Liver (tissue), 3 donors: ENCODE data around the gene TMEM119.

Source experiments
- CTCF ChIP-seq: fragments of 150-350 bp; IDR thresholded peaks from 2 replicates; pipeline ENCODE4 v1.5.1; 2017; ENCODE audit warnings: improper control_type of control experiment, low read depth, low read length; ENCODE audit not compliant: missing input control
- GABPA ChIP-seq, 2 donors: IDR thresholded peaks in 1 of 2; conservative IDR thresholded peaks in 1 of 2; 2 replicates each; pipeline ENCODE4 v1.6.1; 2016; ENCODE audit warnings: antibody characterized with exemption in 2 of 2, mild to moderate bottlenecking in 1 of 2, moderate library complexity in 1 of 2
- JUND ChIP-seq, 2 donors: IDR thresholded peaks; 2 replicates each; pipeline ENCODE4 v1.6.1; 2016; ENCODE audit warnings: antibody characterized with exemption in 2 of 2
- MAX ChIP-seq: IDR thresholded peaks from 2 replicates; pipeline ENCODE4 v1.6.1; 2016; ENCODE audit warnings: antibody characterized with exemption
- REST ChIP-seq: IDR thresholded peaks from 2 replicates; pipeline ENCODE4 v1.6.1; 2016; ENCODE audit warnings: antibody characterized with exemption, mild to moderate bottlenecking
- SP1 ChIP-seq: IDR thresholded peaks from 2 replicates; pipeline ENCODE4 v1.6.1; 2018; ENCODE audit warnings: antibody characterized with exemption, mild to moderate bottlenecking
- TAF1 ChIP-seq: conservative IDR thresholded peaks from 2 replicates; pipeline ENCODE4 v1.6.1; 2016; ENCODE audit warnings: antibody characterized with exemption, mild to moderate bottlenecking
- ZBTB33 ChIP-seq: IDR thresholded peaks from 2 replicates; pipeline ENCODE4 v1.6.1; 2016; ENCODE audit warnings: antibody characterized with exemption
- donor health status: healthy.
- donor health status: healthy.

DNA sequence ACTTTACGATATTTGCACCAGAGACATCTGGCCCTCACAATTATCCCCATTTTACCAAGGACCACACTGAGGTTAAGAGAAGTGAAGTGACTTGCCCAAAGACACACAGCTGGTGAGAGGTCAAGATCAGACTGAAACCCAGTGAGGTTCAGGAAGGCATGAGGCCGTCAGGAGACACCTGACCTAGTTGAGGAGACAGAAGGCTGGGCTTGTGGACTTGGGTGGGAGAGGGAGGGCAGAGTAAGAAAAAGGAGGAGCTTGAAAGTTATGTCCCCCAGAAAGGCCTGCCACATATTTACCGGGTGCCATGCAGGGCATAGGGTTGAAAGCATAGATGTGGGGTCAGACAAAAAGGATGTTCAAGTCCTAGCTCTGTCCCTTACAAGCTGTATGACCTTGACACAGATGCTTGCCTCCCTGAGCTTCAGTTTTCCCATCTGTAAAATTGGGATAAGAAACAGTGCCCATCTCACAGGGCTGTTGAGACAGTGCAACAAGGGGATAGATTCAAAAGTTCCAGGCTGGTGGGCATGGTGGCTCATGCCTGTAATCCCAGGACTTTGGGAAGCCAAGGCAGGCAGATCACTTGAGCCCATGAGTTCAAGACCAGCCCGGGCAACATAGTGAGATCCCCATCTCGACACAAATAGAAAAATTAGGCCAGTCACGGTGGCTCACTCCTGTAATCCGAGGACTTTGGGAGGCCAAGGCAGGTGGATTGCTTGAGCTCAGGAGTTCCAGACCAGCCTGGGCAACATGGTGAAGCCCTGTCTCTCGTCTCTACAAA, 29.4 kb upstream of the TMEM119 start:
- no peak for TF ChIP-seq CTCF
- no peak for TF ChIP-seq REST
- no peak for TF ChIP-seq JUND (IDR thresholded peaks at IDR 0.05)
- TF ChIP-seq GABPA (IDR thresholded peaks at IDR 0.05 in 1 of 2, conservative IDR thresholded peaks at IDR 0.05 in 1 of 2), result no peak
- TF ChIP-seq TAF1, result no peak
- TF ChIP-seq ZBTB33, result no peak
- TF ChIP-seq MAX, result no peak
- no peak for TF ChIP-seq SP1
